Umbilical cord (tissue), 2 donors: ENCODE data around the gene EMILIN1. TPM values are rescaled to one million over a fixed set of nuclear protein-coding genes. Genes with fewer than 3 reads are reported as not detected.

Source experiments
- DNase-seq: peaks from one replicate; pipeline ENCODE4 v3.0.0-alpha.2; 2015; ENCODE audit warnings: low spot score
- total RNA-seq: library from RNA; depleted of rRNA; stranded (reverse); fragments of >200 nt; gene quantifications from one replicate; pipeline ENCODE4 v1.2.3, GENCODE V29; 2014; ENCODE audit warnings: low replicate concordance; ENCODE audit not compliant: insufficient read depth

The EMILIN1 gene
- 287 TPM for total RNA-seq

GRCh38 chr2:27078267-27079194, at the start of gene EMILIN1:
TSS of gene EMILIN1 (plus strand) at chr2:27078615. CDS start at chr2:27079066, 451 bp downstream.
- peak; percentile 97 for DNase-seq

- DNase-seq: no peak
Measured at GRCh38 chr2:27029051-27029450, 49.4 kb upstream of the EMILIN1 start.

GRCh38 chr2:27032495-27033252, 45.7 kb upstream of the EMILIN1 start, which contains the start of gene TMEM214:
TSS of gene TMEM214 (plus strand) at chr2:27032965. CDS start at chr2:27033016, 51 bp downstream.
- peak; percentile 89 for DNase-seq

GRCh38 chr2:27033253-27033852, 45.1 kb upstream of the EMILIN1 start:
- DNase-seq: no peak

- DNase-seq: no peak
Measured at GRCh38 chr2:27038012-27038411, 40.4 kb upstream of the EMILIN1 start.

- DNase-seq: no peak
Measured at GRCh38 chr2:27038631-27039339, 39.6 kb upstream of the EMILIN1 start.

GRCh38 chr2:27039426-27039825, 39.0 kb upstream of the EMILIN1 start:
- DNase-seq: no peak

- no peak for DNase-seq
Measured at GRCh38 chr2:27039871-27040270, 38.5 kb upstream of the EMILIN1 start.

GRCh38 chr2:27040282-27040681, 38.1 kb upstream of the EMILIN1 start:
- no peak for DNase-seq

- no peak for DNase-seq
Measured at GRCh38 chr2:27041752-27042151, 36.7 kb upstream of the EMILIN1 start.

GRCh38 chr2:27042159-27042661, 36.2 kb upstream of the EMILIN1 start:
- no peak for DNase-seq

- DNase-seq: peak; percentile 42
Measured at GRCh38 chr2:27042985-27043634, 35.3 kb upstream of the EMILIN1 start.

- DNase-seq: no peak
Measured at GRCh38 chr2:27049422-27050280, 28.8 kb upstream of the EMILIN1 start.

GRCh38 chr2:27050281-27050995, 28.0 kb upstream of the EMILIN1 start:
- DNase-seq: peak; percentile 98

GRCh38 chr2:27050996-27051901, 27.2 kb upstream of the EMILIN1 start, which contains the start of gene AGBL5:
TSS of gene AGBL5 (plus strand) at chr2:27051668. CDS start at chr2:27052959, 1,291 bp downstream.
- DNase-seq: peak; percentile 97

- DNase-seq: no peak
Measured at GRCh38 chr2:27051902-27052645, 26.3 kb upstream of the EMILIN1 start.

GRCh38 chr2:27053321-27053720, 25.1 kb upstream of the EMILIN1 start:
- no peak for DNase-seq
